ENCODE results near the gene SPTSSB. TPM values are rescaled to one million over a fixed set of nuclear protein-coding genes. Genes with fewer than 3 reads are reported as not detected.

The SPTSSB gene
- total and polyA plus RNA-seq, 2 experiments from 2014 or later = 23.5 to 33.5 TPM

DNA sequence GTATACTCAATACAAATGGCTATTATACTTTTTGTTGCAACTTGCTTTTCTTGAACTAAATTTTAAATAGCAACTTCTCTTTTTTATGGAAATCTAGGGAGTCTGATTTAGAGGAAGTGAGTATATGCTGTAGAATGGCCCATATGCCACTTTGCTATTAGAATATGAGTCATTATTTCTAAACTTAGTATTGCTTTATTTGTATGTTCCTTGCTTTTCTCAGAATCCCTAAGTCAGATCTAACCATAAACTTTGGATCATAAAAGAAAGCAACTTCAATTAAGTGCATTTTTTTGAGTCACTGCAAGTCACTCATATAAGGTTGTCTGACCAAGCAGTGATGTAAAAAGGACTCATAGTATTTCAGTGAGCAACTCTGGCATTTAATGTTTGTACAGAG is 17.5 kb upstream of the SPTSSB start (continued):
- no peak for TF ChIP-seq REST (IDR thresholded peaks at IDR 0.05; ENCODE audit: unreplicated experiment)

DNA sequence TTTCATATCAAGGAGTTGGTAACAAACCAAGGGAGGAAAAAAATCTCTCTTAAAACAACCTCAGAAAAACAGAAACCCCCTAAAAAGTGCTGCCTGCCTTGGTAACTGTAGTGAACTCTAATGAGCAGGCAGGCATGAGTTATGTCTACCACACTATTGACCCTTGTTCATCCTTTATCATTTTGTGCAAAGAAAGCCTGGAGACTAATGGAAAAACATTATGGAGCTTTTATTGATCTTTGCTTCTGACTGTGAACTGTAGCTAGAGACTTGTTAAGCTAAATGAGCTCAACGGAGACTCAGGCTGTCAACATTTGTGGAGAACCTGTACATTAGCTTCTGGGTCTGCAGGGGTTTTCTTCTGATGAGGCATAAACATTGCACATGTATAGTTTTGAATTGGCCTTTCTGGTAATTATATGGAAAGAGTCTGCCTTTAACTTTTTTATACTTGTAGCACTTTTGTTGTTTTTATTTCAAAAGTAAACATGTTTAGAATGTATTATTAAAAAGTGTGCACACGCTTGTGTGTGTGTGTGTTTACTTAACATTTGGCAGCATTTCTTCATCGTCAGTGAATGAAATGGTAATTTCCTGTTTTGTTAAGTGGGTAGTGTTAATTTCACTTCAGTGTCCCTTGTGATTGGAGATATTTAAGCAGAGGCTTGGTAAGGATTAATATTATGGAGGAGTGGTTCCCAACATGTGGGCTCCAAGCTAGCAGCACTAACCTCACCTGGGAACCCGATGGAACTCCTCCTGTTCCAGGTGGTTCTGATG is 15.9 kb upstream of the SPTSSB start:
- H3K4me3 ChIP-seq = no peak overlapping the region
- no peak overlapping the region for H3K4me3 Mint-ChIP-seq
- H3K4me1 Mint-ChIP-seq = peaks cover 15% of the 10 kb centered on the region
- no peak overlapping the region for H3K27ac Mint-ChIP-seq
- H4K20me1 ChIP-seq (replicated peaks; ENCODE audit: insufficient read depth) = no peaks in the 10 kb centered on the region
- H3K36me3 ChIP-seq (ENCODE audit: insufficient read depth) = no peaks in the 10 kb centered on the region
- H3K4me1 ChIP-seq (ENCODE audit: insufficient read depth) = 0 out of 2 replicates have a peak, but pooled peaks cover 7% of the 10 kb centered on the region
- no peaks in the 10 kb centered on the region for H3F3A ChIP-seq (replicated peaks; ENCODE audit: low read depth)
- H3K36me3 Mint-ChIP-seq (ENCODE audit: low read depth) = peaks cover 7% of the 10 kb centered on the region; the same call in 1 of the 3 replicates
- H3K79me2 ChIP-seq (replicated peaks; ENCODE audit: insufficient read depth) = no peaks in the 10 kb centered on the region
- no peak overlapping the region for H3K4me2 ChIP-seq
- peaks cover under 1% of the 10 kb centered on the region for H3K9me2 ChIP-seq (ENCODE audit: insufficient read depth)
- H3K27me3 ChIP-seq (ENCODE audit: insufficient read depth) = no peaks in the 10 kb centered on the region
- ATAC-seq (no peak), DNase-seq (ENCODE audit: low spot score) (no peak)
- no peak overlapping the region for H3K27ac ChIP-seq (ENCODE audit: low read depth)
- H2AFZ ChIP-seq = no peak overlapping the region
- peaks cover 2% of the 10 kb centered on the region for H3K27me3 Mint-ChIP-seq (ENCODE audit: insufficient read depth, low read depth, poor library complexity)
- H3K9me3 Mint-ChIP-seq = peaks cover 13% of the 10 kb centered on the region
- TF ChIP-seq REST (IDR thresholded peaks at IDR 0.05; ENCODE audit: unreplicated experiment) = no peak
- no peak for TF ChIP-seq EZH2 (IDR thresholded peaks at IDR 0.05; ENCODE audit: low read depth, unreplicated experiment)
- no peak for TF ChIP-seq CREB1 (CRISPR knock-in tag; IDR thresholded peaks at IDR 0.05; ENCODE audit: low read depth)
- TF ChIP-seq, protein P1, sequence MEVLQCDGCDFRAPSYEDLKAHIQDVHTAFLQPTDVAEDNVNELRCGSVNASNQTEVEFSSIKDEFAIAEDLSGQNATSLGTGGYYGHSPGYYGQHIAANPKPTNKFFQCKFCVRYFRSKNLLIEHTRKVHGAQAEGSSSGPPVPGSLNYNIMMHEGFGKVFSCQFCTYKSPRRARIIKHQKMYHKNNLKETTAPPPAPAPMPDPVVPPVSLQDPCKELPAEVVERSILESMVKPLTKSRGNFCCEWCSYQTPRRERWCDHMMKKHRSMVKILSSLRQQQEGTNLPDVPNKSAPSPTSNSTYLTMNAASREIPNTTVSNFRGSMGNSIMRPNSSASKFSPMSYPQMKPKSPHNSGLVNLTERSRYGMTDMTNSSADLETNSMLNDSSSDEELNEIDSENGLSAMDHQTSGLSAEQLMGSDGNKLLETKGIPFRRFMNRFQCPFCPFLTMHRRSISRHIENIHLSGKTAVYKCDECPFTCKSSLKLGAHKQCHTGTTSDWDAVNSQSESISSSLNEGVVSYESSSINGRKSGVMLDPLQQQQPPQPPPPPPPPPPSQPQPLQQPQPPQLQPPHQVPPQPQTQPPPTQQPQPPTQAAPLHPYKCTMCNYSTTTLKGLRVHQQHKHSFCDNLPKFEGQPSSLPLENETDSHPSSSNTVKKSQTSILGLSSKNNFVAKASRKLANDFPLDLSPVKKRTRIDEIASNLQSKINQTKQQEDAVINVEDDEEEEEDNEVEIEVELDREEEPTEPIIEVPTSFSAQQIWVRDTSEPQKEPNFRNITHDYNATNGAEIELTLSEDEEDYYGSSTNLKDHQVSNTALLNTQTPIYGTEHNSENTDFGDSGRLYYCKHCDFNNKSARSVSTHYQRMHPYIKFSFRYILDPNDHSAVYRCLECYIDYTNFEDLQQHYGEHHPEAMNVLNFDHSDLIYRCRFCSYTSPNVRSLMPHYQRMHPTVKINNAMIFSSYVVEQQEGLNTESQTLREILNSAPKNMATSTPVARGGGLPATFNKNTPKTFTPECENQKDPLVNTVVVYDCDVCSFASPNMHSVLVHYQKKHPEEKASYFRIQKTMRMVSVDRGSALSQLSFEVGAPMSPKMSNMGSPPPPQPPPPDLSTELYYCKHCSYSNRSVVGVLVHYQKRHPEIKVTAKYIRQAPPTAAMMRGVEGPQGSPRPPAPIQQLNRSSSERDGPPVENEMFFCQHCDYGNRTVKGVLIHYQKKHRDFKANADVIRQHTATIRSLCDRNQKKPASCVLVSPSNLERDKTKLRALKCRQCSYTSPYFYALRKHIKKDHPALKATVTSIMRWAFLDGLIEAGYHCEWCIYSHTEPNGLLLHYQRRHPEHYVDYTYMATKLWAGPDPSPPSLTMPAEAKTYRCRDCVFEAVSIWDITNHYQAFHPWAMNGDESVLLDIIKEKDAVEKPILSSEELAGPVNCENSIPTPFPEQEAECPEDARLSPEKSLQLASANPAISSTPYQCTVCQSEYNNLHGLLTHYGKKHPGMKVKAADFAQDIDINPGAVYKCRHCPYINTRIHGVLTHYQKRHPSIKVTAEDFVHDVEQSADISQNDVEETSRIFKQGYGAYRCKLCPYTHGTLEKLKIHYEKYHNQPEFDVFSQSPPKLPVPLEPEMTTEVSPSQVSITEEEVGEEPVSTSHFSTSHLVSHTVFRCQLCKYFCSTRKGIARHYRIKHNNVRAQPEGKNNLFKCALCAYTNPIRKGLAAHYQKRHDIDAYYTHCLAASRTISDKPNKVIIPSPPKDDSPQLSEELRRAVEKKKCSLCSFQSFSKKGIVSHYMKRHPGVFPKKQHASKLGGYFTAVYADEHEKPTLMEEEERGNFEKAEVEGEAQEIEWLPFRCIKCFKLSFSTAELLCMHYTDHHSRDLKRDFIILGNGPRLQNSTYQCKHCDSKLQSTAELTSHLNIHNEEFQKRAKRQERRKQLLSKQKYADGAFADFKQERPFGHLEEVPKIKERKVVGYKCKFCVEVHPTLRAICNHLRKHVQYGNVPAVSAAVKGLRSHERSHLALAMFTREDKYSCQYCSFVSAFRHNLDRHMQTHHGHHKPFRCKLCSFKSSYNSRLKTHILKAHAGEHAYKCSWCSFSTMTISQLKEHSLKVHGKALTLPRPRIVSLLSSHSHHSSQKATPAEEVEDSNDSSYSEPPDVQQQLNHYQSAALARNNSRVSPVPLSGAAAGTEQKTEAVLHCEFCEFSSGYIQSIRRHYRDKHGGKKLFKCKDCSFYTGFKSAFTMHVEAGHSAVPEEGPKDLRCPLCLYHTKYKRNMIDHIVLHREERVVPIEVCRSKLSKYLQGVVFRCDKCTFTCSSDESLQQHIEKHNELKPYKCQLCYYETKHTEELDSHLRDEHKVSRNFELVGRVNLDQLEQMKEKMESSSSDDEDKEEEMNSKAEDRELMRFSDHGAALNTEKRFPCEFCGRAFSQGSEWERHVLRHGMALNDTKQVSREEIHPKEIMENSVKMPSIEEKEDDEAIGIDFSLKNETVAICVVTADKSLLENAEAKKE (CRISPR knock-in tag; IDR thresholded peaks at IDR 0.05) = no peak
- TF ChIP-seq POLR2AphosphoS5 (IDR thresholded peaks at IDR 0.05; ENCODE audit: low read depth) = no peak
- TF ChIP-seq ETS1 (IDR thresholded peaks at IDR 0.05) = no peak
- TF ChIP-seq ZNF114 (CRISPR knock-in tag; IDR thresholded peaks at IDR 0.05) = no peak
- TF ChIP-seq NANOG (IDR thresholded peaks at IDR 0.05; ENCODE audit: borderline replicate concordance) = no peak

All from GM23338 (cell line).